Fibroblast of the conjunctiva (primary cell): Measurements from ENCODE around the gene CDH12.
"Not testable (repeated sequence)": the region's sequence is repeated elsewhere in the genome, so short reads cannot be mapped to it uniquely, and the experiment has no call there.

Experiments used
- DNase-seq: peaks from one replicate; pipeline ENCODE4 v3.0.0-alpha.2; 2010; ENCODE audit warnings: low read depth

CDH12 gene

GRCh38 chr5:22649074-22649473 is 204.1 kb downstream of the CDH12 start:
- peak; percentile 12 for DNase-seq

GRCh38 chr5:22644859-22645258 is 208.3 kb downstream of the CDH12 start:
- DNase-seq, result no peak

DNA sequence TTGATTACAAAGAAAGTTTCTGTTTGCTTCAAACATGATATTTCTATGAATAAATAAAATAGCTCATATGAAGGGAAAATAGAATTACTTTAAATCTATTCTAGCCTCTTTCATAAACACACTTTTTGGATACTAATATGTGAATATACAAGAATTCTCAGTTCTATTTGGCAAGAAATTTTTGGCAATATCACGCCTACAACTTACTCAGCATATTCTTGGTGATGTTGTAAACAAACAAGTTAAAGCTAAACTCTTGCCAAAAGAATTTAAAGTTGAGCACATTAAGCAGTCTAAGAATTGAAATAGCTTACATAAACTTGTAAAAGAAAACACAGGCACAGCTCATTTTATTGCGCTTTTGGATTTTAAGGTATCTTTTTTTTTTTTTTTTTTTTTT is 209.8 kb downstream of the CDH12 start:
- DNase-seq, result peak; percentile 3

GRCh38 chr5:22631683-22632082 is 221.5 kb downstream of the CDH12 start:
- DNase-seq, result no peak

- DNase-seq, result no peak
Observed at GRCh38 chr5:22627029-22627428, 226.1 kb downstream of the CDH12 start.

DNA sequence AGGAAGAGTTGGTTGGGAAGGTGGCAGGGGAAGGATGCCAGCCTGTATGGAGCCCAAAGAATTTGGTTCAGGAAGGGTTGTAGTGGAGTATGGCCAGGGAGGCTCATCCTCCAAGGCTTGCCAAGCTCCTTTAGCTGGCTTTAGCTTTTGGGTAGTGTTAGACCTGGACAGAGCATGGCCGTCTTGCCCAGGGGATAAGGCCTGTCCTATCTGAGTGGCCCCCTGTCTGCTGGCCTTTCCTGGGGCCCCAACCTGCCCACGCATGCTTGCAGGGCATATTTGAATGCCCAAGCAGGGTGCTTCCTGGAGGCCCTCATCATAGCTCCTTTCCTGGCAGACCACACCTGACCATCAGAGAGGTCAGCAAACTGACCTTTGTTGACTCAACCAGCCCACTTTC is 227.7 kb downstream of the CDH12 start:
- DNase-seq, result no peak

GRCh38 chr5:22621084-22621483 is 232.1 kb downstream of the CDH12 start:
- no peak for DNase-seq

DNA sequence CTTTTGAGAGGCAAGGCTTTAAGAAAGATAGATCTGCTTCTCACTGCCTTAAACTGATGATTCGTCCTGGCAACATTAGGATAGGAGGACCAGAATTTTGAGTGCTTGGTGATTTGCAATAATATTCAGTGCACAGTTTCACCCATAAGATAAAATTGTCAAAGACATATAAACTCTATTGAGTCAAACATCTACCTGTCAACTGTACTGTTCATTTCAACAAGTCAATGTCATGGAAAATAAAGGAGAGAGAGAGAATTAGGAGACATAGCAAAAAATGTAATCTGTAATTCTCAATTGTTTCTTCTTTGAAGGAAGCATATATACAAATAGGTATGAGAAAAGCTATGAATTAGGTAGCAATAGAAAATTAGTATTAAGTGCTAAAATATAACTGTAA is 237.2 kb downstream of the CDH12 start:
- DNase-seq, result no peak

DNA sequence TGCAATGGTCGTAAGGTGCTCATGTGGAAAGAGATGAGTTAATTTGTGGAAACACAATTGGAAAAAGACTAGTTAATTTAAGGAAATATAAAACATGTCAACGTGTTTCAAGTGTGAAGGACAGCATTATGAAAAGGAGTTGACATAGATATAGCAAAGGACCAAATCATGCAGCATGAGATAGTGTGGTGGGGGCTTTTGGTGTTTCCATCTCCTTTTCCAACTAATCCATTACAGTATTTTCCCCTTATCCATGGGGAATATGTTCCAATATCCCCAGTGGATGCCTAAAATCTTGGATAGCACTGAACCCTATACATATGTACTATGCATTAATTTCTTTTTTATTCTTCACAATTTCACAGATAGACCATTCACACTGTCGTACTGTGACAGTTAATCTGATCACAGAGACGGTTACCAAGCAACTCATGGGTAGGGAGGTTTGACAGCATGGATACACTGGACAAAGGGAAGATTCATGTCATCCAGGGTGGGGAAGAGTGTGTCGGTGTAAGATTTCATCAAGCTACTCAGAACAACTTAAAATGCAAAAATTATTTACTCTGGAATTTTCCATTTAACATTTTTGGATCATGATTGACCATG is 238.6 kb downstream of the CDH12 start:
- DNase-seq, result no peak

DNA sequence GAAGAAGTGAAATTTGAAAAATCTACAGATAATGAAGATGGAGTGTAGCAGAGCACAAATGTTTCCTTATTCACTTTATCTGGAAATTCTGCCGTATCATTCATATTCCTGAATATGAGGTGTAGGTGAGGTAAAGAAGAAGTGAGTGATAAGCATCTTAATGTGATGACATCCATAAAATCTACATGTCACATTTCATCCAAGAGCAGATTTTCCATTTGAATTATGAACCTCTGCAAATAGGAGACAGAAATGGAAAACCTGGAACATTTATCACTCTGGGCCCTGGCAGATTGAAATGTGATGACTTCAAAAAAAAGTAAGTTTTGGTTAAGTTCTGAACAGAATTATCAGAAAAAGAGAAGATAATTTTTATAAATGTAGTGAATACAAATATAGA is 240.2 kb downstream of the CDH12 start:
- no peak for DNase-seq

DNA sequence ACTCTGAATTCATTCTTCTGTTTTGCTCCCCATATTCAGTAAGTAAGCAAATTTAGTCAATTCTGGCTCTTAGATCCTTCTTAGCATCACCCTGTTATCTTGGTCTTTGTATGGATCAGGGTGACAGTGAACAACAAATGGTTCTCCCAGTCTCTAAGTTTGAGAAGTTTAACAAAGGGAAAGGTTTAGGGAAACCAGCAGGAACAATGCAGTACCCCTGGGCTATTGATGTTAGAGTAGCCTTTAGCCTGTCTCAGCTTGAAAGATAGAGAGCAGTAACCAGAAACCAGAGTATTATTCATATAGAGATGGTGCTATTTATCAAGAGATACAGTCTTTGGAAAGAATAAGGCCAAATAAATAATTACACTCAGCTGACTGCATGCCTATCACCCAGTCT is 241.8 kb downstream of the CDH12 start:
- DNase-seq, result no peak

DNA sequence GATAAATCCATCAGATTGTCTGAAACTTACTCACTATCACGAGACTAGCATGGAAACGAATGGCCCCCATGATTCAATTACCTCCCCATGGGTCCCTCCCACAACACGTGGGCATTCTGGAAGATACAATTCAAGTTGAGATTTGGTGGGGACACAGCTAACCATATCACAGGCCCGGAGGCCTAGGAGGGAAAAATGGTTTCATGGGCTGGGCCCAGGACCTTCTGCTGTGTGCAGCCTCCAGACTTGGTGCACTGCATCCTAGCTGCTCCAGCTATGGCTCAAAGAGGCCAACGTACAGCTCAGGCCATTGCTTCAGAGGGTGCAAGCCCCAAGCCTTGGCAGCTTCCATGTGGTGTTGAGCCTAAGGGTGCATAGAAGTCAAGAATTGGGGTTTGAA is 245.6 kb downstream of the CDH12 start:
- not testable (repeated sequence) for DNase-seq

DNA sequence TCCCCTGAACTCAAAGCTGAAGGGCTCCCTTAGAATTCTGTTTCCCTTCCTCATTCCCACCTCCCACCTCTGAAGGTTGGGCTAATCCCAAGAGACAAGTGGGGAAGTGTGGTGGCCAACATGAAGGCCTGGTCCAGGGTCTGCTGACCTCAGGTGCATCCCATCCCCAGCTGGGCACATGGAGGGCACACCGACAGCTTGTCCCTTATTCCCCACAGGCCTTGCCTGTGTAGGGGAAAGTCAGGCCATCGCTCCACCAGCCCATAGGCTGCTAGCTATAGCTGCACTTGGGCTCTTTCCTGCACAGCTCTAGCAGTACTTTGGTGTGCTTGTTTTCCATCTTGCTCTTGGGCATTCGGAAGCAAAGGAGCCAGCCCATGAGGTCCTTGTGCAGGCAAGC is 247.7 kb downstream of the CDH12 start:
- no peak for DNase-seq

DNA sequence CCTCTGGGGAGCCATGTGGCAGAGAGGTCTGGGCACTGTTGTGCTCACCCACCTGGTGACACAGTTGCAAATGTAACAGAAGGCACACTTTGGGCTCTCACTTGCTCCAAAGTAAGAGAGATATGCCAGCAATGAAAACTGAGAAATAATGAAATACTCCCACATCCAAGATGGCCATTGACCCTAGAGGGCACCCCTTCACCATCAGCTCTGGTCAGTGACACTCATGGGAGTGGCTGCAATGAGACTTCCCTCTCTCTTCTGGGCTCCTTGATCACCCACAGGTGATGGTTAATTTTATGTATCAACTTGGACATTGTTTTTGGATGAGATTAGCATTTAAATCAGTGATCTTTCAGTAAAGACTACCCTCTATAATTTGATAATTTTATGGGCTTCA is 248.4 kb downstream of the CDH12 start:
- no peak for DNase-seq

- no peak for DNase-seq
Observed at GRCh38 chr5:22598796-22599195, 254.3 kb downstream of the CDH12 start.

- peak; percentile 47 for DNase-seq
Observed at GRCh38 chr5:22596404-22596970, 256.7 kb downstream of the CDH12 start.

DNA sequence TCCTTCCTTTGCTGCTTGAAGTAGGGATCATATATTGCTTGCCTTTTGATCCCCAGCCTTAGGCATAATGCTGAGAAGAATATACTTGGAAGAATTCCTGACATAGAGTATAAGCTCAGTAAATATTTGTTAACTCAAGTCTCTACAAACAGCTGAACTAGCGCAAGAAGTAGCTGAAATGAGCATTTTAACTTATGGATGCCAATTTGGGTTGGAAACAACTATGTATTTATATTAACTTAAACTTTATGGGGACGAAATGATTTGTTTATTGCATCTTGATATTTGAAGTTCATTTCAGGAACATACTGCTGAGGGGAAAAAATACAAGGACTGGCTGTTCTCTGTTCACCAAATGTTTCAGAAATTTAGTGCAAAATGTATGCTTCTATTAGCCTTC is 258.7 kb downstream of the CDH12 start:
- no peak for DNase-seq

GRCh38 chr5:22593592-22593991 is 259.6 kb downstream of the CDH12 start:
- DNase-seq, result no peak

DNA sequence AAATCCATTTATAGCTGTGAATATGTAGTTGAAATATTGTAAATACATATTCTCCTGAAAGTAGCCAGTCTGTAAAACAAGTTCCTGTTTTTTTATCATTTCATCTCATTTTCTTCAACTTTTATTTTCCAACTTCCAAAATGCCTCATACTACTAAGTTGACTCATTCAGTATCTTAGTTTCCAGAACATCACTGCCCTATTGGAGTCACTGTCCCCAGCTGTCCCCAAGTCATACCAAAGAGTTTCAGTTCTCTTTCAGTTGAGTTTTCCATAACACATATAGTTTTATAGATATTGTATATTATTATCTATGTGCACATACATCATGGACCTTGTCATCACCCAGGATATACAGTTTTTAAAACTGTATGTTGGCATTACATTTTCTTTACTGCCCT is 261.7 kb downstream of the CDH12 start:
- no peak for DNase-seq

DNA sequence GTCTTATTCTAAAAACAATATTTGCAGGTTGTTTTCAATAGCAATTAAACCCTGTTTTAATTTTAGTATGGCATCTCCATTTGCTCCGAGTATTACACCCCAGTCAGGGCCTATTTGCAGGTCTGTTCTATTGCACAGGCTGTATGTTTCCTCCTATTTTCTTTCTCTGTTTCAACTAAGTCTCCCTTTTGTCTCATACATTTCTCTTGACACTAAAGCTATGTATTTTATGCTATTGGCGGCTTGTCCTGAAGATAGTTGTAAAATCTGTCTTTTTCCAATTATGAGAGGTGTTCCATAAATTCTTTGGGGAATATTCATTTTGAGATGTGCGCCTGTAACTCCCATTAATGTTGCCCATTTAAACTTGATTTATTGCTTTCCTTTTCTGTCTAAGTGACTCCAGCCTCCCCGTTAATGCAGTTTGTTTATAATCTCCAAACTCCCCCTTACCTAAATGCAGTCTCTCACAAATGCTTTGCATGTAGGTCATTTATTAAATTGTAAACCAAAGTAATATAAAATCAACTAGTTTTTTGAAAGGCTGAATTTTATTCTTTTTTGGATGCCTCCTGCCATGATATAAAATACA is 262.4 kb downstream of the CDH12 start:
- no peak for DNase-seq

DNA sequence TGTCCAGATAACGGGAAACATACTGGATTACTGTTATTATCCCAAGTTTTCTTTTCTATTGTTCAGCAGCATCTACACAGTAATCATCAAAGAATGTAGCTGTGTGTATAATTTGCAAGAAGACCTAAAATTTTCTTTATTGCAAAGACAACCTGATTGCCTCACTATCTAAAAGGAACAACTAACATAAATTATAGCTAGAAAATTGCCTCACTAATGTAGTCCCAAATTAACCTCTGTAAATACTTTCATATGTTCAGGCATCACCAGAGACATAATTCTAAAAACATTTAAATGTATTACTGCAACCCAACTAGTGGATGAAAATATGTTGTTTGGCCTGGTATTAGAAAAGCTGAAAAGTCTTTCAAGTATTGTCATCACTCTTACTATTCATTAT is 275.4 kb downstream of the CDH12 start:
- no peak for DNase-seq

DNA sequence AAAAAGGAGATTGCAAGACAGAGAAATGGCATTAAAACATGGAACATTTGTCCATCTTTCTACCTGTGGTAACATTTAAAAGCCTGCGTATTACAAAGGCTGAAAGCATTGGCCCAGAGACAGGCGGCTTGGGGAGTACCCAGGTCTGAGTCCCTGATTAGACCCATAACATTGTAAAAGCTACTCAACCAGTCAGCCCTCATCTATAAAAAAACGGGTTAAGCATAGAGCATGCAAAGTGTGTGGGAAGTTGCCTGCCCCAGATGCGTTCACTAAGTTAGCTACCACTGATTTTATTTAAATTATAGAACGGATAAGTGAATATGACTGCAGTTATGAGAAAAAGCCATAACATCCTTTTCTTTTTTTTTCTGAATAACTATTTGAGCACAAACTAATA is 276.1 kb downstream of the CDH12 start:
- DNase-seq, result no peak

- DNase-seq, result no peak
Observed at GRCh38 chr5:22572941-22573340, 280.2 kb downstream of the CDH12 start.

DNA sequence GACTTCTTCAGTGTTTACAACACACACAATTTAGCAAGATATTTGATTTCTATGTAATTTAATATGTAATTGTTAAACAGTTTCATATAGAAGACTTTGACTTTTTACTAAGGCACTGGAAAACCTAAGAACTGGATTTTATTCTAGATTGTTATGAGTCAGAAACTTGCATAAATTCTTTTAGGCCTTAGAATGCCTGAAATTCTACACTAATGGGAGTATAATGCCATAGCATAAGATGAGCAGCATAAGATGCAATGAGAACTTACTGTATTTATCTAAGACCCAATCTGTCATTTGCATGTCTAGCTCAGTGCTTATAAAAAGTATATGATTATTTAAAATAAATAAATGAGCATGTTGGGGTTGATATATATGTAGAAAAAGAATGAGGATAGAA is 285.2 kb downstream of the CDH12 start:
- no peak for DNase-seq
